Pancreas (tissue), 10 donors: Measurements from ENCODE around the gene SETD6. TPM values are rescaled to one million over a fixed set of nuclear protein-coding genes. Genes with fewer than 3 reads are reported as not detected.

Experiments
- ATAC-seq, 4 donors: fragments of 200-7000 bp; cut with Tn5 transposase; one replicate each; pipeline versions ENCODE4 v1.8.0 to v1.9.1; 2020; ENCODE audit warnings: mild to moderate bottlenecking in 4 of 4, moderate library complexity in 4 of 4
- DNase-seq, 6 donors: peaks; one replicate each; pipeline ENCODE4 v3.0.0-alpha.2; 2020
- FAIRE-seq: peaks from 2 replicates; lab custom pipeline; 2012; peaks lifted over from hg19 to GRCh38; lab: Jason Lieb, UNC
- H3K27ac ChIP-seq, 4 donors: fragments of 200-600 bp; sonication (generic); 1 replicate in 3 of 4; 2 replicates in 1 of 4; pipeline versions ENCODE4 v1.5.0 to v1.8.0; 2020
- H3K27me3 ChIP-seq, 4 donors: fragments of 200-600 bp; one replicate each; pipeline ENCODE4 v1.8.0; 2021
- H3K36me3 ChIP-seq, 3 donors: fragments of 200-600 bp; sonication (generic) in 1 of 3; one replicate each; pipeline versions ENCODE4 v1.5.0 to v1.8.0; 2020 to 2021
- H3K4me1 ChIP-seq, 3 donors: fragments of 200-600 bp; one replicate each; pipeline ENCODE4 v1.8.0; 2021
- H3K4me3 ChIP-seq, 4 donors: fragments of 200-600 bp; sonication (generic) in 2 of 4; one replicate each; pipeline versions ENCODE4 v1.5.0 to v1.8.0; 2020 to 2021
- H3K9me3 ChIP-seq, 4 donors: fragments of 200-600 bp; one replicate each; pipeline ENCODE4 v1.8.0; 2021
- WGBS, 2 donors: extraction: QIAGEN DNeasy Blood & Tissue Kit; methylation state at CpG; one replicate each; pipeline ENCODE4 v1.1.7; 2013; 5-methylcytosine and 5-hydroxymethylcytosine counted together
- intact Hi-C, 3 donors: fragments of 100-400 bp; cut with DNase I; formaldehyde crosslinking; loops; one replicate each; pipeline versions ENCODE4 v1.11.1 to v1.14.2; 2022
- polyA plus RNA-seq, 2 donors: library from polyadenylated mRNA; stranded (reverse); fragments of 200-250 nt; gene quantifications; one replicate each; pipeline ENCODE4 v1.2.3, GENCODE V29; 2013
- total RNA-seq, 6 donors: library from RNA; stranded (reverse); fragmentation: NEBNext Ultra II Directional in 4 of 6; extraction: Animal tissue kit (Norgen Biotek cat#: 25700) in 4 of 6; gene quantifications; one replicate each; pipeline versions ENCODE4 v1.2.1 to v1.2.4, GENCODE V29; 2021 to 2023
- TF ChIP-seq, protein P1 (sequence below), 4 donors: fragments of 200-600 bp; sonication (generic) in 3 of 4; IDR thresholded peaks; one replicate each; pipeline versions ENCODE4 v1.5.0 to v1.8.0; 2021; ENCODE audit warnings: antibody characterized with exemption in 4 of 4
- donor health status: healthy with polysubstance abuse.
- donor health status: DM: no; HTN: no; CAD: no; lungs with moderate emphysema.
- donor health status: DM: no; HTN: no; CAD: no.
- donor health status: control.
- donor health status: control.
- donor health status: Bipolar disorder and iron deficiency.
- donor health status: DM: yes; HTN: yes; CAD: no.
- donor health status: DM: no; HTN: no; CAD: no.
- donor health status: DM: no; HTN: no; CAD: no.
- donor health status: DM: yes; HTN: yes; CAD: no.

SETD6 gene
- total and polyA plus RNA-seq, 8 donors: 13.8 to 38.2 (median 21.1) TPM

- Histone ChIP-seq H3K4me1 (peaks cover 0 to 9% (median 4%) of the 10 kb centered on the region in 3 donors), H3K27ac (peak overlapping the region in 1 of 4 donors; percentile 9), H3K27me3 (no peaks in the 10 kb centered on the region), H3K36me3 (no peaks in the 10 kb centered on the region), H3K4me3 (no peak overlapping the region), H3K9me3 (no peaks in the 10 kb centered on the region)
- FAIRE-seq: no peak
- DNase-seq: no peak
- ATAC-seq: no peak
- intact Hi-C loops: no loop called here
- WGBS, 2 donors: 67 to 68% methylated on average over 8 of the region's 8 CpGs
- TF ChIP-seq, protein P1, sequence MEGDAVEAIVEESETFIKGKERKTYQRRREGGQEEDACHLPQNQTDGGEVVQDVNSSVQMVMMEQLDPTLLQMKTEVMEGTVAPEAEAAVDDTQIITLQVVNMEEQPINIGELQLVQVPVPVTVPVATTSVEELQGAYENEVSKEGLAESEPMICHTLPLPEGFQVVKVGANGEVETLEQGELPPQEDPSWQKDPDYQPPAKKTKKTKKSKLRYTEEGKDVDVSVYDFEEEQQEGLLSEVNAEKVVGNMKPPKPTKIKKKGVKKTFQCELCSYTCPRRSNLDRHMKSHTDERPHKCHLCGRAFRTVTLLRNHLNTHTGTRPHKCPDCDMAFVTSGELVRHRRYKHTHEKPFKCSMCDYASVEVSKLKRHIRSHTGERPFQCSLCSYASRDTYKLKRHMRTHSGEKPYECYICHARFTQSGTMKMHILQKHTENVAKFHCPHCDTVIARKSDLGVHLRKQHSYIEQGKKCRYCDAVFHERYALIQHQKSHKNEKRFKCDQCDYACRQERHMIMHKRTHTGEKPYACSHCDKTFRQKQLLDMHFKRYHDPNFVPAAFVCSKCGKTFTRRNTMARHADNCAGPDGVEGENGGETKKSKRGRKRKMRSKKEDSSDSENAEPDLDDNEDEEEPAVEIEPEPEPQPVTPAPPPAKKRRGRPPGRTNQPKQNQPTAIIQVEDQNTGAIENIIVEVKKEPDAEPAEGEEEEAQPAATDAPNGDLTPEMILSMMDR (IDR thresholded peaks at IDR 0.05): no peak
Measured at GRCh38 chr16:58502217-58502921, 12.9 kb upstream of the SETD6 start.

GRCh38 chr16:58503166-58503862, 12.0 kb upstream of the SETD6 start:
- DNase-seq (no peak), ATAC-seq (no peak), FAIRE-seq (no peak)
- Histone ChIP-seq H3K27me3 (no peaks in the 10 kb centered on the region), H3K27ac (no peak overlapping the region), H3K36me3 (no peaks in the 10 kb centered on the region), H3K4me1 (peaks cover 0 to 9% (median 4%) of the 10 kb centered on the region in 3 donors), H3K9me3 (no peaks in the 10 kb centered on the region), H3K4me3 (no peak overlapping the region)
- WGBS, 2 donors: 84 to 91% methylated on average over 14 of the region's 14 CpGs
- intact Hi-C loops: no loop called here
- TF ChIP-seq, protein P1 (IDR thresholded peaks at IDR 0.05): no peak

GRCh38 chr16:58503863-58504688, 11.2 kb upstream of the SETD6 start:
- FAIRE-seq: no peak
- H3K27me3 ChIP-seq: no peaks in the 10 kb centered on the region
- 89 to 93% methylated on average over 21 of the region's 21 CpGs for WGBS, 2 donors

GRCh38 chr16:58506241-58507194, 8.8 kb upstream of the SETD6 start:
- TF ChIP-seq, protein P1 (IDR thresholded peaks at IDR 0.05): no peak
- 69 to 86% methylated on average over 20 of the region's 20 CpGs for WGBS, 2 donors
- DNase-seq: peak in 1 of 6 donors; percentile 45
- intact Hi-C loops: no loop called here
- no peaks in the 10 kb centered on the region for H3K27me3 ChIP-seq
- H3K27ac ChIP-seq: no peak overlapping the region
- H3K36me3 ChIP-seq: no peaks in the 10 kb centered on the region
- no peak overlapping the region for H3K4me3 ChIP-seq
- peaks cover 0 to 3% (median 0%) of the 10 kb centered on the region in 3 donors for H3K4me1 ChIP-seq
- no peaks in the 10 kb centered on the region for H3K9me3 ChIP-seq
- no peak for FAIRE-seq
- no peak for ATAC-seq

More at GRCh38 chr16:58503863-58504688, 11.2 kb upstream of the SETD6 start:
- H3K4me3 ChIP-seq: no peak overlapping the region
- intact Hi-C loops: no loop called here
- TF ChIP-seq, protein P1 (IDR thresholded peaks at IDR 0.05): no peak
- DNase-seq (peak in 1 of 6 donors; percentile 77), ATAC-seq (no peak)
- H3K36me3 ChIP-seq: no peaks in the 10 kb centered on the region
- no peak overlapping the region for H3K27ac ChIP-seq
- no peaks in the 10 kb centered on the region for H3K9me3 ChIP-seq
- H3K4me1 ChIP-seq: peaks cover 0 to 9% (median 4%) of the 10 kb centered on the region in 3 donors
